ENCODE measurements around the gene DACT2.

GRCh38 chr6:168304752-168305015, 14.9 kb downstream of the DACT2 start:
- no peak for TF ChIP-seq CTCF (conservative IDR thresholded peaks at IDR 0.05)
- no peak for TF ChIP-seq ZFX (IDR thresholded peaks at IDR 0.05)

All from C4-2B (cell line).